ELF-1 (cell line): Measurements from ENCODE around the gene SIX5.

Experiments
- DNase-seq: peaks from one replicate; pipeline ENCODE4 v3.0.0-alpha.2; 2016; ENCODE audit warnings: low read depth, low spot score

SIX5 gene

DNA sequence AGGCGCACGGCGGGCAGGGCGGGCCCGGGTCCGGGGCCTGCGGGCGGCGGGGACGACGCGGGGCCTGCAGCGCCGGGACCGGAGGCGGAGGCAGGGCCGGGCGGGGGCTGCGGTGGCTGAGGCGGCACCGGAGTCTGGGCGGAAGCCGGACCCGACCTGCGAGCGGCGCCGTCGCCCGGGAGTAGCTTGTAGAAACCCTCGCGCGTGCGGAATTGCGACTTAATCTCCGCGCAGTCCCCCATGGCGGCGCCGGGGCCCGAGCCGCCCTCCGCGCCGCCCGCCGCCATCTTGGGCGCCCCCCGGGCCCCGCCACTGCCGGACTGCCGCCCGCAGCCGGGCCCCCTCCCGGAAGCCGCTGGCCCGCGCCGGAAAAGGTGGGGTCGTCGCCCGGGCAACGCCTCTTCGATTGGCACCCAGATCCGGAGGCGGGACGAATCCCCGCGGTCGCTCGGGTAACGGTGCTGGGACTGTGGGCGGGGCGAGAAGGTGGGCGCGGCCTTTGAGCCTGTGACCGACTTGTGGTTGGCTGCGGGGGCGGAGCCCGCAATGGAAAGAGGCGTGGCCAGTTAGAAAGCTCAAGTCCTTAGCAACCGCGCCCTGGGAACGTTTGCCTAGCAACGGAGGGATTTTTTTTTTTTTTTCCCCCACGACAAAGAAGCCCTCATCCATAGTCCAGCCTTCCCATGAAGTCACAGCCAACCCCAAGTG is 23.6 kb upstream of the SIX5 start, which contains the start of gene DMWD:
Gene DMWD (minus strand): TSS at position 376 of the 708 bp plus-strand sequence. CDS start 89 bp downstream, at position 287.
- peak; percentile 100 for DNase-seq

DNA sequence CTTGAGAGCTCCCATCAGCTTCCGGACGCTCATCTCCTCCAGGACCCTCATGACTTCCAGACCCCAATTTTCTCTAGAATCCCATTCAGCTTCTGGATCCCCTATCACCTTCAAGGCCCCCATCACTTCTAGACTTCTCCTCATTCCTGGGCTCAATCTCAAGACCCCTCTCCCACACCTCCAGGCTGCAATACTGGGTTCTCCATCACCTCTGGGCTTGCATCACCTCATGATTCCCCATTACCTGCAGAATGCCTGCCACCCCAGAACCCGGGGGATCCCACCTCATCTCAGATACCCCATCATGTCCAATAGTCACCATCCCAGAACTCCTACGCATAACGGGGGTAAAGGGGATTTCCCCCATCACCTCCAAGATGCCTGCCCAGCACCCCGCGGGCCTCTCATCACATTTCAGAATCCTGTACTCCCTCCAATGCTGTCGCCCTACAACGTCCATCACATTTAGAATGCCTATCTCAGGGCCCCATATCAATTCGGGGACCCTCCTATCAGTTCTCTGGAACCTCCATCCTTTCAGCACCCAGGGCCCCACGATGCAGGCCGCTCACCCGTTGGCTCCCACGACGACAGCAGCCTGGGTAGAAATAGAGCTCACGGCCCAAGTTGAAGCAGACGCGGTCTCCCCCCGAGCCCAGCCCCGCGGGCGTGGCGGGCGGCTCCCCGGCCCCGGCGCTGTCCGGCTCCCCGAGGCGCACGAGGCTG is 22.9 kb upstream of the SIX5 start:
- no peak for DNase-seq

DNA sequence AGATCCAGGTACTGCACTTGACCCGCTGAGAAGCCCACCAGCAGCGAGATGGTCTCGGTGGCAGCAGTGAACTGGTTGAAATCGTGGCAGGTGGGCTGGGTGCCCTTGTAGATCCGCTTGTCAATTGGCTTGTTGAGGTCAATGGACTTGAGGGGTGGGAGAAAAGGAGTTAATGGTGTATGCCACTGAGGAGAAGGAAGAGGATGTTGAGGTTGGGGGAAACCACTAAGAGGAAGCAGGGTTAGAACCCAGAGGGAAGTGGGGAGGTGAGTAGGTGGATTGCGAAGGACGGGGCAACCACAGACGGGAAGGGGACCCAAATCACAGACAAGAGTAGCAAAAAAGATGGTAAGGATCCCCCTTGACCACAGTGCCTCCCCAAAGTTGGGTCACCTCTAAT is 21.9 kb upstream of the SIX5 start:
- DNase-seq: no peak

DNA sequence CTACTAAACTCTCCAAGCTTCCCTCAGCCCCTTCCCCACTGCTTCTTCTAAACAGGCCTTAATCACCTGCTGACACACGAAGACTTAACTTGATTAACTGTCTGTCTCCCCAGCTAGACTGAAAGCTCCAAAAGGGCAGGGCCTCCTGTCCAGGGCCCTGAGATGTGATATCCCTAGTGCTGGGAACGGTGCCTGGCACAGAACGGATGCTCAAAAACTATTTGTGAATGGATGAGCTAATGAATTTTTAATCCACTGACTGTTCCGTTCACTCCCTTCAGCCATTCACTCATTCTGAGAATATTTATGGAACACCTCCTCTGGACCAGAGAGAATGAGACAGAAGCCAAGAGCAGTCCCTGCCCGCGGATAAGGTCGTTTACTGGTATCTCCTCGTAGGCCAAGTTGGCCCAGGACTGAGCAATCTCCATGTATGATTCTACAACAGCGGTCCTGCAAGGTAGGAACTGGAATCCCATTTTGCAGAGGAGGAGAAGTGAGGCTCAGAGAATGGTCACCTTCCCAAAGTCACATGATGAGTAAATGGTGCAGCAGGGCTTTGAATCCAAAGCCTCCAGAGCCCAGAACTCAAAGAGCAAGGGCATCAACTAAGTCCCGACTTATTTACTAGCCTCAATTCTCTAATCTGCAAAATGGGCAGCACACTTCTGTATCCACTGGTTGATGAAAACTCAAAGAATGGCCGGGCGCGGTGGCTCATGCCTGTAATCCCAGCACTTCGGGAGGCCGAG is 20.2 kb upstream of the SIX5 start:
- no peak for DNase-seq

DNA sequence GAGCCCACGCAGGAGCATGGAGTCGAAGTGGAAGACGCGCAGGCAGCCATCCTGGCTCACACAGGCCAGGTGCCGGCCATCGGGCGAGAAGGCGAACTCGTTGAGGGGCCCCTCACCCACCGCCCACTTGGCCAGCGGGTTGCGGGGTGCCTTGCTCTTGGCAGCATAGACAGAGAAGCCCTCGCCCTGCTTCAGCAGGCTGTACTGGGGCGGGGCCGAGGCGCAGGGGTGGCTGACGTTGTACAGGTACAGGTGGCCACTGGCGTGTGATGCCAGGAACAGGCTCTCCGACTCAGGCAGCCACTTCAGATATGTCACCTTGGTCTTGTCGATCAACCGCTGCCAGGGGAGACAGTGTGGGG is 17.5 kb upstream of the SIX5 start:
- no peak for DNase-seq

DNA sequence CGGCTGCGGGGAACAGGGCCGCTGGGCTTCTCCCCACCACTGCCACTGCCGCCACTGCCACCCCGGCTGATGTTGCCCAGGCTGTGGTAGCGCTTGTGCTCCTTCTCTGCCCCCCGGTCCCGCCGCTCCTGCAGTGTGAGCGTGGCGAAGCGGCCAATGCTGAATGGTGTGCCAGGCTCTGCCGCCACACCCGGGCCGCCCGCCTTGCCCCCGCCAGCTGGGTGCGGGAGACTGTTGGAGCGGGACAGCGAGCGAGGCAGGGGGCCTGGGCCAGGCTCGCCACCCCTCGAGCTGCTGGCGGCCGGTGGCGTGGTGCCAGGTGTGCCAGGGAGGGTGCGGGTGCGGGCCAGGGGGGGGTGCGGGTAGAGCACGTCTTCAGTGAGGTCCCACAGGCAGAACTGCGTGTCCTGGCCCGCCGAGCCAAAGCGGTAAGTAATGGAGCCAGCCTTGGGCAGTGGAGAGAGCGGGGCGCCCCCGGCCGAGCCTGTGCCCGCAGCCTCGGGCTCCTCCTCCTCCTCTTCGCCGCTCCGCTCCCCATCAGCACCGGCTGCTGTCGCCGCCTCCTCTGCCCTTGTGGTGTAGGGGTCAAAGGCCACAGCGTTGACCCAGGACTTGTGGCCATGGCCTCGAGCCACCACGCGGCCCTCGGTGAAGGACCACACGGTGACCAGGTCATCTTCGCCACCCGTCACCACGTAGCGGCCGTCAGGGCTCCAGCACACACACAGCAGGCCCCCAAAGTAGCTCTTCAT is 16.9 kb upstream of the SIX5 start:
- no peak for DNase-seq

DNA sequence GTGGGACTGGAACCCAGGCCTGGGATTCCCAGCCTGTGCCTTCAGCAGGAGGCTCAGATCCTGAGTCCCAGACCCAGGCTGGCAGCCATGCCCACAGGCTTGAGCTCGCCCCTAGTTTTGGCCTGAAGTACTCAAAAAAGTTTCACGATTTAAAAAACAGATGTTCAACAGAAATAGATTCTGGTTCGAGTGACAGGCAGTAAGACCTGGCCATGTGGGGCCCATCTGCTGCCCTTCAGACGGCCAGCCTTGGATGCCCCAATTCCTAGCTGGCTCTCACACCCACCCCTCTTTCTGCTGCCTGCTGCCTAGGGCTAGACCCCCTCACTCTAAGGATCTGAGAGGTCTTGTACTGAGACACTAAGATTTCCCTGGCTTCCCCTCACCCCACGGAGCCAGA is 16.0 kb upstream of the SIX5 start:
- DNase-seq: no peak

DNA sequence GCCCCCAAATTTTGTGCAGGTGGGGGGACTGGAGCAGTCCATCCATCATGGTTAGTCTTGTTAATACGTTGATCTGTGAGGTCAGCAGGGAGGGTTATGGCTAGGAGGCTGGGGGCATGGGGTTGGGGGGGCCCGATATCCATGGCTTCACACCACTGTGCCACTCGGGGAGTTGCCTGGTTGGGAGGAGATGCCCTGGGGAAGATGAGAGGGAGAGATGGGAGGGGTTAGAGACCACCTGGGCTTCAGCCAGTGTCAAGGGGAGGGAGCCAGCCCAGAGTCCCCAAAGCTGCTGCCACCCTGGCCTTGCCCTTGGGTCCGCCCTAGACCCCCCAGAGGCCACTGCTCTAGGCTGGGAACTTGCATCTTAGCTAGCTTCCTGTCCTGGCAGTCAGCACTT is 15.0 kb upstream of the SIX5 start:
- DNase-seq: no peak

DNA sequence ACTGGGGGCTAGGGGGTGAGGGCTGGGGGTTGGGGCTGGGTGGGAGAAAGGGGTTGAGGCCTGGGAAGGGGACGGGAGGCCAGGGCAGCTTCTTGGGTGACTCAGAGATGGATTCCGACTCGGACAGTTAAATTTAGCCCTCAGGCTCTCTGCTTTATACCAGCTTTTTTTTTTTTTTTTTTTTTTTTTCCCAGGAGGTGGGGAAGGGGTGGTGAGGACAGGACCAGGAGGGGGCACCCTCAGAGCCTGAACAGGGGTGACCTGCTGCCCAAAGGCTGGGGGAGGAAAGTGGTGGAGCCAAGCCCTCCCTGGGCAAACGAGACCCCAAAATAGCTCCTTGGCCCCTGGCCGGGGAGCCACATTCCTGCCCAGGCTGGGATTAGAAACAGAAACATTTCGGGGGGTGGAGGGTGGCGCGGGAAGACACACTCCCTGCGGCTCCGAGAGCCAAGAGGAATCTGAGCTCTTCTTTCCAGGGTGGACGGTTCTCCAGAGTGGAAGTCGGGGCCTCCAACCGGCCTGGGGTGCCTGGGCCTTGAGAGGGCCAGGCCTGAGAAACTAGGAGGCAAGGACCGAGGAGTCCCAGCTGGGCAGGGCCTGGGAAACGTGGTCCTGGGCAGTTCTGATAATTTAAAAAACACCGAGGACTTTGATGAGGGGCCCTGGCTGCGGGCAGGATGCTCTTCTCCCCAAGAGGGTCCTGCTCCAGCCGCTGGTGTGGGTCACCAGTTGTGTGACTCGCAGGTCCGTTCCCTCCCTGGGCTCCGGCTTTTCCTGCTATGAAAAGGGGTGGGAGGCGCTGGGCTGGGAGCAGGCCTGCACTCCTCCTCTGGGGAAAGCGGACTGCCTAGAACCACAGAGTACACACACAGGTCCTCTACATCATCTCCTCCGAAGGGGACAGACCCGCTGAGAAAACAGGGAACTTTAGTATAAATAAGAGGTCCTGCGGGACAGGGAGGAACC is 14.1 kb upstream of the SIX5 start:
- peak; percentile 60 for DNase-seq

DNA sequence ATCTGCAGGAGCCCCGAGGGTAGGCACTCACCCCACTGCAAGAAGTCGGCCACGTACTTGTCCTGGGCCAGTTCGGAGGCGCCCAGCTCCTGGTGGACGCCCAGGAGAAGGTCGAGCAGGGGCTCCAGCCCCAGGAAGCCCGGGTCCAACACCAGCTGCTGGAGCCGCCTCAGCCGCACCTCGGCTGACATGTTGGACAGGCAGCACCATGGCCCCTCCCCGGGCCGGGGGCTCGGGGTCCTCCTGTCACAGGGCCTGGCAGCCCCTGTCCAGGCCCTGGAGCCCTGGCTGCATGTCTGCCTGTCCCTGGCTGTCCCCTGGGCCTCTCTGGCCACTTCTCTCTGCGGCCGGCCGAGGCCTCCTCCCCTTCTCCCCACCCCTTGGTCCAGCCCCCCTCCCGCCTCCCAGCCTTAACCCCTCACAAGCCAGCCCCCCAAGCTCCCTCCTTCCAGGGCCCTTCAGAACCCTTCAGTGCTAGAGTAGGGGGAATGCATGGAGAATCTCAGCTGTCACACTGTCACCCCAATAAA is 13.2 kb upstream of the SIX5 start, which contains the start of gene DMPK:
Gene DMPK (minus strand): TSS at position 329 of the 530 bp plus-strand sequence. CDS start 138 bp downstream, at position 191.
- no peak for DNase-seq

DNA sequence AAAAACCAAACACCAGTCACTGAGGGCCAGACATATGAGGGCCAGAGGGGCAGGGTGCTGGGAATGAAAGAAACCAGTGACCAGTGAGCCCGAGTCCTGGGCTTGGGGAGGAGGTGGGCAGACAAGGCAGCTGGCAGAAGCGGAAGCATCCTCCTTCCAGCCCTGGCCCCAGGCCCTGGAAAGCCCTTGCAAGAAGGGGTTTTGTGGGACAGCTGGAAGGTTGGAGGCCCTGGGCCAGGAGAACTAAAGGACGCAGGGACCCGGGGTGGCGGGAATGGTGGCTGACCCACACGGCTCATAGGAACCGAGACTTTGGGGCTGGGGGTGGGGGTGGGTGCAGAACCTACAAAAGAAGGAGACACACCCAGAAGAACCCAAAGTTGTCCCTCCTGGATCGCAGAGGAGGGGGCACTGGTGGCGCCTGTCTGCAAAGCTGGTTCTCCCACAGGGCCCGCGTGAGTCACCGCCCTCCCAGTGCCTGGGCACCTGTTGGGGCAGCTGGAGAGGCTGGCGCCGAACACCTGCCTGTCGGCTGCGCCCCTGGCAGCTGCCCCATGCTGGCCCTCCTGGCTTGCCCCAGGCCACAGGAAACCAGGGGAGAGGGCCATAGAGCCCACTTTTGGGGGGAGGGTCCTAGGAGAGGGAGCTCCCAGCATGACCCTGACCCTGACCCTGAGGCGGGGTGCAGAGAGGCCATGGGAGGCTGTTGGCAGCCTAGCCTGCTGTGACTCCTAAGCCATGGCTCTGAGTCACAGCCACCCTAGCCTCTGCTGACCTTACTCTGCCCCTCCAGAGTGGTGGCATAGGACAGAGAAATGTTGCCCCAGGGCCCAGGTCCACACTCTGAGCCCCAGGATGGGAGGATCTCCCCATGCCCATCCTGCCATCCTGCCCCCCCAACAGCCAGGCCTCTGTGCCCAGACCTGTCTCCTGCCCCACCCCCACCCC is 12.4 kb upstream of the SIX5 start:
- DNase-seq: no peak

DNA sequence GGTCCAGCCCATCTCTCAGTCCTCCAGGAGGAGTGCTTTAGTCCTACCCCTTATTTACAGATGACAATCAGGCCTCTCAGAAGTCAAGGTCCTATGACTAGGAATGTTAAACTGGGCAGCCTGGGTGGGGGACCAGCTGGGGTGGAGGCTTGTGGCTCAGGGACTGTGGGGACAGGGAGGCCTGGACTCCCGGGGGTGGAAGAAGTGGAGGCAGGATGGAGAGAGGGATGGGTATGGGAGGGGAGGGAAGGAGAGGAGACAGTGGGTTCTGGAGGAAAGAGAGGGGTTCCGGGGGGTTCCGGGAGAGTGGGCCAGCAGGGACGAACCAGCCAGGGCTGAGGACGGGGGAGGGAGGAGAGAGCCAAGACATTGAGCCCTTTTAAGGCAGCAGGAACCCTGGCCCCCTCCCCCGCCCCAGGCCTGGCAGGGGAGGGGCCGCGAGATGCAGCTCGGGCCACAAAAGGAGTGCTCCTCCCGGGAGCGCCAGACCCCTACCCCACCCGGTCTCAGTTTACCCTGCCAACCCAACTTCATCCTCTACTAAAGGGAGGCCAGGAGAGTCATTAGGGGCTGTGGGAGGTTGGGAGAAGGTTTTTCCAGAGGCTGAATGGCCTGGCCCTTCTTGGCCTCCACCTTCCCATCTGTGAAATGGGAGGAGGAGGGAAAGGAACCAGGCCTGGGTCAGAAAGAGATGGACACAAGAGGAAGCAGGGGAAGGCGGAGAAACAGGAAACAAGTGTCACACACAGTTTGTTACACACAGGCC is 11.6 kb upstream of the SIX5 start:
- peak; percentile 21 for DNase-seq

DNA sequence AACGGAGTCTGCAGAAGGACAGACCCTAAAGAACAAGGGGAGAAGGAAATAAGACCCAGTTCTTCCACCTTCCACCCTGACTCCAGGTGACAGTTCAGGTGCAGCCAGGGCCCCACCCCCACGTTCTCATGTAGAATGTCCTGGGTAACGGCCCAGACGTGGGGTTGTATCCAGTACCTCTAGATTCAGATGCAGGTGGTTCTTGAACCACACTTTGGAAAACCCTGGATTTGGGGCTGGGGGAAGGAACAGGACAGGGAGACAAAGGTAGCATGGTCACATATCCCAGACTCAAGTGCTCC is 11.0 kb upstream of the SIX5 start:
- peak; percentile 22 for DNase-seq

DNA sequence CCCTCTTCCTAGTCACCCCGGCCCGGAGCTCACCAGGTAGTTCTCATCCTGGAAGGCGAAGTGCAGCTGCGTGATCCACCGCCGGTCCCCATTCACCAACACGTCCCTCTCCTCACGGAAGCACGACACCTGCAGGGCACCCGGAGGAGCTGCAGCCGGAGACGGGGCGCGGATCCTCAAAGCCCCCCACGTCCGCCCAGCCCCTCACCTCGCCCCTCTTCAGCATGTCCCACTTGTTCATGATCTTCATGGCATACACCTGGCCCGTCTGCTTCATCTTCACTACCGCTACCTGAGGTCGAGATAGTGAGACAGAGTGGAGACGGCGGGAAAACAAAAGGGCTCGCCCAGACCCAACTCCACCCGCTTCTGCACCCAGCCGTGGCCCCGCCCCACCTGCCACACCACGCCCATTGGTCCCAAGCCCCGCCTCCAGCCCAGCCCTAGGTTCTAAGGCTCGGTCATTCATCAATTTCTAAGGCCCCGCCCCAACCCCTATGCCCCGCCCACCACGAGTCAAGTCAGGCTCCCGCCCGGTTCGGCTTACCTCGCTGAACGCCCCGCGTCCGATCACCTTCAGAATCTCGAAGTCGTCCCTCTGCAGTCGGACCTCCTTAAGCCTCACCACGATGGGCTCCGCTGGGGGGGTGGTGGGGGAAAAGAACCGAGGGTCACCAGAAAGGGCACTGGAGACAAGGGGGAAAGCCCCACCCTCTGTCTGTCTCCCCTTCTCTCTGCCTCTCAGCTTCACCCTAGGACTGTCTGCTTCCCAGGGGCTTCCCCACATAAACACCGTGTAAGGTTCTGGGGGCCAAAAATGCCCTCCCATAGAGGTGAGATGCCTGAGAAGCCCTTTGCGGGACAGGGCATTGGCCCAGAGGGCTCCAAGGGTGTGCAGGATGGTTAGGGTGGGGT is 10.4 kb upstream of the SIX5 start:
- DNase-seq: peak; percentile 95

DNA sequence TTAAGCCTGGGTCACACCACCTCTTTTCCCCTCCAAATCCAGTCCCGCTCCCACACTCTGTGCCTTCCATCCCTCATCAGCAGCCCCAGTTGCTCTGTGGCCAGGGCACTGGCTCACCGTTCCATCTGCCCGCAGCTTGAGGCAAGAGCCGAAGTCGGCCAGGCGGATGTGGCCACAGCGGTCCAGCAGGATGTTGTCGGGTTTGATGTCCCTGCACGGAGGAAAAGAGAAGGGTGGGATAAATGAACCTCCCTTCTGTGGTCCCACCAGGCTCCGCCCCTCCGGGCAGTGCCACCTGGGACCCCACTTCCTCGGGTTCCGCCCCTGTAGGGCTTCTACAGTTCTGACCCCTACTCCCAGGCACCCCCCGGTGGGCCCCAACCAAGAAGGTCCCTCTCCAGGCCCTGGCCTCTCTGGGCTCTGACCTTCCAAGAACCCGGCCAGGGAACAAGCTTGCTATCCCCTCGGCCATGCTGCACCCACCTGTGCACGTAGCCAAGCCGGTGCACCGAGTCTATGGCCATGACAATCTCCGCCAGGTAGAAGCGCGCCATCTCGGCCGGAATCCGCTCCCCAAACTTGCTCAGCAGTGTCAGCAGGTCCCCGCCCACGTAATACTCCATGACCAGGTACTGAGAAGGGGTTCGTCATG is 9.1 kb upstream of the SIX5 start:
- DNase-seq: no peak

DNA sequence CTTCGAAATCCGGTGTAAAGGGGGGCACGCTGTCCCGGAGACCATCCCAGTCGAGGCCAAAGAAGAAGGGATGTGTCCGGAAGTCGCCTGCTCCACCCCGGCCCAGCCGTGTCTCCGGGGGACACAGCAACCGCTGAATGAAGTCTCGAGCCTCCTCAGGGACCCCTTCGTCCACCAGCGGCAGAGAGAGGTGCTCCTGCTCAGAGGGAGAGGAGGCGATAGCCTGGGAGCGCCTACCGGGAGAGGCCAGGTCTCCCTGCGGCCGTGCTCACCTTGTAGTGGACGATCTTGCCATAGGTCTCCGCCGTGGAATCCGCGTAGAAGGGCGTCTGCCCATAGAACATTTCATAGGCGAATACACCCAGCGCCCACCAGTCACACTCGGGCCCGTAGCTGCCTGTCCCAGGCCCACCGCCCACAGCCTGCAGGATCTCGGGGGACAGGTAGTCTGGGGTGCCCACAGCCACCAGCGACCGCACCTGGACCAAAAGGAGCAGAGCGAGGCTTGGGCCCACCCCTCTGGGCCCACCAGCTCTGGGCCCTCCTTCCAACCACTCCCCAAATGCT is 8.4 kb upstream of the SIX5 start:
- no peak for DNase-seq

DNA sequence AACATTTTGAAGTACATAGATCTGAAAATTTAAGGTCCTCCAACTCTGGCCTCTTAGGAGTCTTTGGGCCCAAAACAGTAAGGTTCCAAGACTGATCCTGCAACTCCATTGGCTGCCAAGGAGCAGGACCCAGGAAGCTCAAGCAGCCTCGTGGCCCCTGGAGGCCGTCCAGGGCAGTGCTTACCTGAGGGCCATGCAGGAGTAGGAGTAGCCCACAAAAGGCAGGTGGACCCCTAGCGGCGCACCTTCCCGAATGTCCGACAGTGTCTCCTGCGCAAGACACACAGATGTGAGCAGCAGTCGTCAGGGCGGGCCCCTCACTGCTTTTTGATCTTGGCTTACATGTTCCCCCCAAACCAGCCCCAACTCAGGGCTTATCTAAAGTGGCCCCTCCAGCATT is 5.7 kb upstream of the SIX5 start:
- DNase-seq: peak; percentile 80
